NCI-H2196 (cell line): ENCODE results near the gene BRINP2.

ENCODE experiments used
- DNase-seq: peaks from one replicate; lab custom pipeline; 2025; ENCODE audit not compliant: unreplicated experiment; lab: John Stamatoyannopoulos, UW

Gene BRINP2

DNA sequence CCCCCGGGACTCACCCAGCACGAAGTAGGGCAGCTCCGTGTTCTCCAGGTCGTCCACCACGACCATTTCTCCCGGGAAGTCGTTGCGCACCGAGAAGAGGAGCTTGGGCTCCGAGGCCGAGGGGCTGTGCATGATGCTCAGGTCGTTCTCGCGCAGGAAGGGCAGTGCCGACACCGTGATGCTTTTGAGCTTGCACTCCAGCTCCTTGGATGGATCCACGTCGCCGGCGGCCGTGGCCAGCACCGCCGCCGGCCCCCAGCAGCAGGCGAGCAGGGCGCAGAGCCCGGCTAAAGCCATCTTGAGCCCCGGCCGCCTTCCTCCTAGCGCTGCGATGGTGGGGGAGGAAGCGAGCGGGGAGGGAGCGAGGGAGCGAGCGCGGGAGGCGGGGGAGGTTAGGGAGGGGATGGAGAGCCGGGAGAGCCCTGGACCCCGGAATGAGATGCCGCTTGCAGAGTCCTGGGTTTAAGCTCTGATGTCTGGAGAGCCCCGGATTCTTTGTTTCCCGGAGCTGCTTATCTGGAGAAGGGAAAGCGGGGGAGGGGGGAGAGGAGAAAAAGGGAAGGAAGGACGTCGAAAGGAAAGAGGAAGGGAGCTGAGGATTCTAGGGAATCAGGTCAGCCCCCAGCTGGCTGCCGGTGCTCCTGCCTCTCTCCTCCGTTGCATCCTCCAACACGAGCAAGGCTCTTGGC is 6.2 kb upstream of the BRINP2 start, which contains the start of gene ASTN1:
TSS of gene ASTN1 (minus strand) at position 333 of the 689 bp plus-strand sequence. CDS start at position 297, 36 bp downstream.
- DNase-seq = no peak

DNA sequence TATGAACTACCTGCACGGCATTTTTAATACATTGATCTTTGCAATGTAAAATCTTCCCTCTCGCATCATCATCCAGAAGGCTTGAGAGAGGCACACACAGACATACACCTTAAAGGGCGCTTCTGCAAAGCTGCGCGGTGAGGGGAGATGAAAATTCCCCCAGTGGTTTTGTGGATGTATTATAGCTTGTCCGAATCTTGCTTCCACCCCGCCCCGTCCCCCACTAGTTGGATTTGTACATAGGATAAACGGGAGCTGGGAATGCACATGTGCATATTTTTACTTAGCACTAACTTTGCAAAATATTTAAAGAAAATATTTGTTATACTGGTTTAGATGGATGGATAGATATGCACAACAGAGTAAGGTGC is 5.7 kb upstream of the BRINP2 start:
- DNase-seq = no peak

DNA sequence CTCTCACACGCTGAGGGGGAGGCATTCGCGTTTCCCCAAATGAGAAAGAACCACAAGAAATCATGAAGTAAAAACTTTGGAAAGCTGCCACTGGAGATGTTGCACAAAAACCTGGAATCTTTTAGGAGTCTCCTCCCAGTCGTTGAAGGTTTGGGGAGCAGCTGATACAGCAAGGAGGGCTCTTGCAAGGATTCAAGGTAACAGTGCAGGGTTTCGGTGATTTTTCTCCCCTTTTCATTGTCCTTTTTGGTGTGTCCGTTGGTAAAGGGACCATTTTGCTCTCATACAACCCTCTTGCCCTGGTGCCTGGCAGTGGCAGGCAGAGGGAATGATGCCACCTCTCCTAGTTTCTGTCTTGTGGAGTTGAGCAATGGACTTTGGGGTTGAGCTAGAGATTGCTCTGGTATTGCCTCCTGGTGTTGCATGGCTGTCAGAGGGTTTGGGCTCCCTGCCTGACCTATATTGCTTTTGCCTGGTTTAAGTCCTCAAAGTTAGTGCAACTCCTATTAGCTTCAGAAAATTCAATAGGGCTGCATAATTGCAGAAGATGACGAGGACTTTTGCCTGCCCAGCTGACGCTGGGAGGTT is 872 bp downstream of the BRINP2 start:
- no peak for DNase-seq

DNA sequence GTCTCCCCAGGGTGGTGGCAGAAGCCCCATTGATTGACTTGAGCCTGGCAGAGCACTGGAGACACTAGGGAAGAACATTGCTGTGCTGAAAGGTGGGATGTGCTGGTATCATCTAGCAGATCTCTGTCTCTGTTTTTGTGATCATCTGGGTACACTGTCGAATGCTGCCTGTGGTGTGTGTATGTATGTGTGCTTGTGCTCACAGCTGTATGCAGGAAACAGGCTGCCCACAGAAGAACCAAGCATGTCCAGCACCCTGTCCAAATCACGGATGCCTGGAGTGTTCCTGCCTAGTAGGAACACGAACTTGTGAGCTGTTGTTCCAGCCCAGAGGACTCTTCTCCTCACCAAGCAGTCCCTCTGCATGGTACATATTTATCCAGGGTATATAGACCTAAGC is 1.5 kb downstream of the BRINP2 start:
- no peak for DNase-seq

DNA sequence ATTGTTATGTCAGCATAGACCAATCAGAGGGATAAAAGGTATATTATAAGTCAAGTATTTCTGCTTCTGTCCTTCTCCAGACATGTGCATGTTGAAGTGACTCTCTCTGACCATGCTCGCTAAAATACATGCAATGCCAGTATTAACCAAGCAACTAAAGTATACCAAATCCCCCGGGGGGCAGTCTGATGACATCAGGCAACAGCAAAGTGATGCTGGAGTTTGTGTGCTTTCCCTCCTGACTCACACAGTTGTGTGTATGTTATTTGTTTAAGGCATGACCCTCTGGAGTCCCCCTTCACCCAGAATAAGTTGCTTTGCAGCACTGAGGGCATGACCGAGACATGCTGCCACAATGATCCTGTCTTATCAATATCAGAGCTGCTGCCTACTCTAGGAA is 2.1 kb downstream of the BRINP2 start:
- DNase-seq = no peak

DNA sequence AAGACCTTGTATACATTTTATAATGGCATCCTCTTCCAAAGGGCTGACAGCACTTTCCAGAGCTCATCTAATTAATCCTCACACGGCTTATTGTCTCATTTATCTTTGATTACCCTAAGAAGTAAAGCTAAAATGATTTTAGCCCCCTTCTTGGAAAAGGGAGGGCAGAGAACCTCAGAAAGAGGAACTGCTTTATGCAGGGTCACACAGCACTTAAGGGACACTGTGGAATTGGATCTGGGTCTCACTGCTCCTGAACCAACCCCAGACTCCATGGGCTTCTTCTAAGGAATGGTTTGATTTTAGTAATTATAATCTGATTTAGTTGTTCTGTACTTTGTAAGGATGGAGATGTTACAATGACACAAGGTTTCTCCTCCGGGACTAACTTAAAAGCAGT is 3.2 kb downstream of the BRINP2 start:
- DNase-seq = no peak

DNA sequence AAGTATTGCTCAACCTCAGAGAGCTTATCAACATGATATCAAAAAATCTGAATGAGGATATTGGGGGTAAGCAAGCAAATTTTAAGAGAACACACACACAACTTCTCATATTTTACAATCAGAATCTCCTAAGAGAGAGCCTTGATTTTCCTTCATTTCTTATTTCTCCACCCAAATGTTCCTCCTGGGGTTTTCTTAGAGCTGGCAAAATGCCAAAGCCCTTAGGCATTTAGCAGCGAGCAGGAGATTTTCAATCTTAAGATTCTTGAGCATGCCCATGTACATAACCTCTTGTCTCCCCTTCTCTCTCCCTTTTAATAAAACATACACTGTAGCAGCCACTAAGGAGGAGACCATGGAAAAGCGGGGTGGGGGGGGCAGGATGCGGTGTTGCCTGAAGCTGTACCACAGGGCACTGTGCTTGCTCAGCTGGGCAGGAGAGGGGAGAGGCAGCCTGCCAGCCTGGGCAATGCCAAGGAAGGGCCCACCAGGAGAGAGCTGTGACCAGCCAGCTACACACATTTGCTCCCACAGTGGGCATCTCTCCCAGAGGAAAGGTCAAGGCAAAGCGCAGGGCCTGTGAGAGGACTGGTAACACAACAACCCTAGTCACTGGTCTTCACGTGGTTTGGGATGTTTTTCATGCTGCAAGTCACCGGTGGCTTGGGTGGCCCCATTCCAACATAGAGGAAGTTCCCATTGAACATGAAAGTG is 4.3 kb downstream of the BRINP2 start:
- DNase-seq = no peak

DNA sequence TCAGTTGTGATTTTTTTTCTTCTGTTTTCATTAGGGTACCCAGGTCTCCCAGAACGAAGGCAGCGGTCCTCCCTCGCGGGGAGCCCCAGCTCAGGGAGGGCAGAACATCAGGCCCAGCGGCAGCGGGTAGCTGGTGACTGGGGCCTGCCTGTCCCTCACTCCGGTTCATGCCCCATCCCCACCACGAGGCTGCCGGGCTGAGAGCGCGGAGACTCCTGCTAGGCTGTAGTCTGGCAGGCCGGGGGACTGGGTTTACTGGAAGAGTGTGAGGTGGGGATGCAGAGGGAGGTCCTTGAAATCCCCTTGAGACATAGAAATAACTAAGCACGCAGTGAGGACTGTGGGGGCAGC is 10.5 kb downstream of the BRINP2 start:
- DNase-seq = no peak

DNA sequence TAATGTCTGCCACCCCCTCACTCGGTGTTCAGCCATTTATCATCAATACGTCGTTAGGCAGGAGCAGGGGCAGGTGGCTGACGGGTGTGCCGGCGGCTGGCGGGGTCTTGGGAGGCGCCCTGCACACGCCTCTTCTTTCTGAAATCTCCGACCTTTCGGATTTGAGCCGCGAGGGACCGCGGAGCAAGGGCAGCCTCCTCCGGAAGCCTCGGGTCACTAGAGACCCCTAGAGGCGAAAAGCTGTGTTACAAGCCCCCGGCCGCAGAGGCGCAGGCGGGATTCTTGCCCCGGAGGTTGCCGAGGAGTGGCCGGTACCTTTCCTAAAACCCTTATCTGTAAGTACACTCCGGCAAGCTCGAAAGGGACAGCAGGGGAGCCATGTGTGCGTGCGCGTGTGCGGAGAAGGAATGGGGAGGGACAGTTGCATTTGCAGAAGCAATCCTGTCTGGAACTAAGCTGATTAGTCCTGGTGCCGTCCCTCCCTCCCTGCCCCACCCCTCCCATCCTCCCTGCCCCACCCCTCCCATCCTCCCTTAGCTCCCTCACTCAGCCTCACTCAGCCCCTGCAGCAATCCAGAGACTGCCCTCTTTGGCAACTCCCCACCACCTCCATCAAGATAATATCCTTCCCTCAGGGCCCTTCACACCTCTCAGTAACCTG is 11.0 kb downstream of the BRINP2 start:
- no peak for DNase-seq

DNA sequence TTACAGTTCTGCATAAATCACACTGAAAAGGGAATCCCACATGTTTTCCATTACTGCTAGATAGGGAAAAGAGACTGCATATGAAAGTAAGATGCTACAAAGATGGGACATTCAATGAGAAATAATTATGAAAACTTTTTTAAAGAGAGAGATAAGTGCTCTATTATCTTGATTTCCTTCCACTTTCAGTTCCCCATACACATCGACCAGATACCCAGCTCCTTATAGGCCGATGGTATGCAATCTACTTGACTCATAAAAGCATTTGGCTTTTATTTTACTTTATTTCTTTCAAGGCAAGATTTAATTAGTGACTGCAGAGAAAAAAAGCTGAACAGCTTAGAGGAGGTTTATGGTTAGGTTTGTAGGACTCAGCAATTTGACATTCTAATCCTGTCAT is 13.1 kb downstream of the BRINP2 start:
- DNase-seq = no peak

DNA sequence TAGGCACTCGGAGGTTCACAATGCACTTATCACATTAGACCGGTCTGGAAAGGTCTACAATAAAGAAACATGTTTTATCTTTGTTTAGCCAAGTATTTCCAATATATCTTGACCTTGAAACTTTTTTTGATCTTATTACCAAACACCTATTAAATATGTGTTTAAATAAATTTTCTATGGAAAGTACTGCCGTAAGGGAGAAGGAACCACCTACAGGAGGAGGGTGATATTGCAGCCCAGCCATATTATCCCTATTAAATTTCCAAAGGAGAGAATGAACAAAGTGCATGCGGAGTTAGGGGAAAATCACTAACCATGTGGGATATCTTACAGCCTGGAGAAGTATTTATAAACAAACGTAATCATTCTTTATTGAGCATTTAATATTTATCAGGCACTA is 14.5 kb downstream of the BRINP2 start:
- no peak for DNase-seq

DNA sequence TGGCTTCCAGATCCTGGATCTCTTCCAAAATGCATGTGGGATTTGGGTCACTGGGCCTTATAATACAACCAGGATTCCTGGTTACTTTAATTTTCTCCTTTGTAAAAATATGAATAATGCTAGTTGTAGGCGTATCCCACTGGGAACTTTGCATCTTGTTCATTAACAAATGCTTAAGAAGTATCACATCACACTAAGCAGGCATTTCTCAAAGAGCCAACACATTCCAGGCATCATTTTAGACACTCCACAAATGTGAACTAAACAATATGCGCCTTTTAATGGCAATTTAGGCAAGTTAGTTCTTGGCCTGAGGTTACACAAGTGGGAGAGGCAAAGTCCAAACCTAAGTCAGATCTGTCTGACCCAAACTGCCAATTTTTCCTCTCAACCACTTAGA is 15.9 kb downstream of the BRINP2 start:
- DNase-seq = no peak

DNA sequence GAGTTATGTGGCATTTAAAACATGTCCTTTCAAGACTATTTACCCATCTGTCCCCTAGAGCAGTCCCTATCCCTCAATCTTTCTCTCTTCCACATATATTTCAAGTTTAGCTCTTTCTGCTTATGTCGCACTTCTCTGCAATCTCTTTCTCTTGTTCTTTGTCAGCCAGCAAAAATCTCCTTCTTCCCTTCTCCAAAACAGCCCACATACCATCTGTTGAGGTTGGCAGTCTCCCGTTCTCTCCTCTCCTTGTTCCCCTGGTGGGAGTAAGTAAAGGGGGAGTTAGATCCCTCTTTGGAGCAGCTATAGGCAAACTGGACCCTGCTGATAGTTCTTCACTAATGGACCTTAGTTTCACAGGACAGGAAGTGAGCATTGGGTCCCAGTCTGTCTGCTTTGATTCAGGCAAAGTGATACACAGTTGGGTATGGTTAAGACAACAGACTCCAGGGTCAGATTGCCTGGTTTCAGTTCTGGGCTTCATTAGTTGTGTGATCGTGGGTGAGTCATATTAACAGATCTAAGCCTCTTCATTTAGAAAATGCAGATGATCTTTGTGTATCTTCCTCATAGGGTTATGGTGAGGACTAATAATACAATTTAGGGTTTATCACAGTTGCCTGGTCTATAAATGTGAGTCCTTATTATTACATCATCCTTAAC is 19.7 kb downstream of the BRINP2 start:
- no peak for DNase-seq

DNA sequence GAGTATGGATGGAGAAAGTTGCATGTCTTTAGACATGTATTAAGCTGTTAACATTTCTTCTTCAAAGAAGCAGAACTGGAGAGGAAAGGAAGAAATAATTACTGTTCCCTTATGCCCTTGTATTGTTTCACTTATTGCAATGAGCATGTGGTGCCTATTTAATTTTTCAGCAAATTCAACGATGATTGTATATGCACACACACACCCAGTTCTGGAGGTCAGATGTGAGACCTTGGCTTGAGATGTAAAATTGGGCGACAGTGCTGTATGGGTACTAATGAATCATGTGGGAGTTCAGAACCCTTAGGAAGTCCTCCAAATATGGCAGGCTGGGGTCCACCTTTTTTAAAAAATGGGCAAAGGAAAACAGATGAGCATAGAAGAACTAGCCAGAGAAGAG is 27.5 kb downstream of the BRINP2 start:
- no peak for DNase-seq

DNA sequence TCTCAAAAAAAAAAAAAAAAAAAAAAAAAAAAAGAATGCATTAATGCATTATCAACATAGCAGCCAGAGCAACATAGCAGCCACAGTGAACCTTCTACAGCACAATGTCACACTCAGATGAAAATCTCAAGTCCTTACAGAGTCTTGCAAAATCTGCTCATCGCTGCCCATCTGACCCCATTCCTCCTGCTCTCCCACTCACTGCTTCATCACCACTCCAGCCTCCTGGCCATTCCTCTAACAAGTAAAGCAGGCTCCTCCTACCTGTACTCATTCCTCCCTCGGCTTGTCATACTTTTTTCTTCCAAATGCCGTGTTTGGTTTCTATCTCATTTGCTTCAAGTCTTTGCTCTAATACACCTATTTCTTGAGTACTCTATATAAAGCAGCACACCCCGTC is 29.5 kb downstream of the BRINP2 start:
- no peak for DNase-seq

DNA sequence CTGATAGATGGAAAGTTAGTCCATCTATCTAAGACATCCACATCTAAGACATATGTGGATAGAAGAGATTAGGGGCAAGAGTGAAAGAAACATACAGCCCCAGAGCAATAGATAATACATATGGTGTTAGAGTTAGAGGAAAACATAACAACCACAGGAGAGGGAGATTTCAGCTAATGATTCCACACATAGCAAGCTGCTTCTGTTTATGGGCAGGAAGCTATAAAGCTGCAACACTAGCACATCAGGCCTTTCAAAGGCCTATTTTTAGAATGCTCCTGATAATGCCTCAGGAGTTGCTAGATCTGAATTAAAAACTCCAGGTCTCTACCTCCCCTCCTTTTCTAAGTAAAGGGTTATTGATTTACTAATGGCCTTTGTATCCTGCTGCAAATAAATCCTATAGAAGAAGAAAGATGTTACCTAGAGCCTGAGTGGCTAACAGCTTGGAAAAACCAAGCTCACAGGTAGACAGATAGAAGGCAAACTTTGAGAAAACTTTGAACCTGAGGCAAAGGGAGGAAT is 36.1 kb downstream of the BRINP2 start:
- DNase-seq = no peak

DNA sequence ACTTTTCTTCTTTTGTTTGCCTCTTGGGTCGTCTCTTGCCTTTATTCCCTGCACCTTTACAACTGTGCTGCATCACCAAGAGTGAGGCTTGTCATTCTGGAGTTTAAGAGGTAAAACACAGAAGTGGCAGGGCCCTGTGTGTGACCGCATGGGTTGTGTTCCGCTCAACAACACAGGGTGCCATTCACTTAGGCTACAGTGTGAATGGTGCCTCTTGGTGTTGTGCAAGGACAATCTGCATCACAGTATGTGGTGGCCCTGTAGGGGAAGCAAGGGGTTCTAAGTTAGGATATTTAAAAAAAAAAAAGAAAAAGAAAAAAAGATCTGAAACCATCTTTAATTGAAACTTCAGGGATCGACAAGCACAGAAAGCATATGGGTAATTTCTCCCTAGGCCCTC is 38.2 kb downstream of the BRINP2 start:
- DNase-seq = no peak

DNA sequence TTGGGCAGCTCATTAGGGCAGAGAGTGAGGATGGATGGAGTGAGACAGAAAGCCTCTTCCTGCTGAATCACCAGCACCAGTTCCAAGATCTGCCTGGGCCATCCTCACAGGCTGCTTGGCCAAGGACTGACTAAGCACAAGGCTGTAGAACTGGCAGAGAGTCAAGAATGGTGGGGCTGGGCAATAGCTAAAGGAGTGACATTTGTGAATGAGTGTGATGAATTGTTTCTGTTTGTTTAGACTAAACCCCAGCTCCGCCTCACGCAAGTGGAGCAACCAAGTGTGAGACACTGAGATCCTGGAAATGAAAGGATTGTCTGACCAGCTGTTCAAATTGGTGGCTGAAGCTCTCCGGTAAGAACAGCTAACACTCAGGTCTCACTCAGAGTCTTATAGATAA is 38.6 kb downstream of the BRINP2 start:
- DNase-seq = peak; percentile 2

DNA sequence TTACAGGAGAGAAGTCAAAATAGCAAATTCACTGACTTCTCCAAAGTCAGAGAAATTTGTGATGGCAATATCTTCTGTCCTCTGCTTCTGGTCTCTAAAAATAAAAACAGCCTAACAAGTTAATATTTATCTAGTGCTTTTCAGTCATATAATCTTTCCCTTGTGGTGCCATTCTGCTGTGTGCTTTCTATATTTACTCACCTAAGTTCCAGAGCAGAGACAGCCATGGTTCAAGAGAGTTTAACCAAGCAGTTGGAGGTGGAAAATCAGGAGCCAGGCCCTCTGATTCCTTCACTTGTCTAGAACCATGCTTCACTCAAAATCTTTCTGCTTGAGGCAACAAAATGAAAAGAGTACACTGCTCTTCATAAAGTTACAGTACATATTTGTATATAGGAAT is 39.3 kb downstream of the BRINP2 start:
- DNase-seq = no peak

DNA sequence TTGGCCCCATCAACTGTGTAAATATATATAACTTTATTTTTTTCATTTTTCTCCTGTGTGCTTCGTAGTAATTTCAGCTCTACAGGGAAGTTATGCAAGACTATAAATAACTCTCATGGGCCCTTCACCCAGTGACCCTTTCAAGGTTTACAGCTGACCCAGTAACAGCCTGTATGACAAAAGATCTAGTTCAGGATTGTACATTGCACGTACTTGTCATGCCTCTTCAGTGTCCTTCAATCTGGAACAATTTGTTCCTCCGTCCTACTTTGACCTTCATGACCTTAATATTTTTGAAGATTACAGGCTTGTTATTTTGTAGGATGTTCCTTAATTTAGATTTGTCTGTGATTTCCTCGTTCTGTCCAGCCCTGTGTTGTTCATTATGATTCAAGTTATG is 40.5 kb downstream of the BRINP2 start:
- no peak for DNase-seq

DNA sequence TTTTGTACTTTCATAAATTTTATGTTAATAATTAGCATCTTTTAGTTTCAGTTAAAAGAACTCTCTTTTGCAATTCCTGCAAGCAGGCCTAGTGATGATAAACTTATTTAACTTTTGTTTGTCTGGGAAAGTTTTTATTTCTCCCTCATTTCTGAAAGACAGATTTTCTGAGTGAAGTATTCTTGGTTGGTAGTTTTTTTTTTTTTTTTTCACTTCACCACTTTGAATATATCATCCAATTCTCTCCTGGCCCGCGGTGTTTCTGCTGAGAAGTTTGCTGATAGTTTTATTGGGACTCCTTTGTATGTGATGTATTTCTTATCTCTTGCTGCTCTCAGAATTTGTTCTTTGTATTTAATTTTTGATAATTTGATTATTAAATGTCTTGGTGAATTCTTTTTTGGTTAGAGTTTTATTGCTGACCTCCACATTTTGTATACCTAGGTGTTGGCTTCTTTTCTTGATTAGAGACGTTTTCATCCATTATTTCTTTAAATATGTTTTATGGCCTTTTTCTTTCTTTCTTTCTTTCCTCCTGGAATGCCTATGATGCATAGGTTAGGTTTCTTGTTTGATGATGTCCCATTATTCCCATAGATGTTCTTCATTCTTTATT is 45.9 kb downstream of the BRINP2 start:
- DNase-seq = no peak
